DND-41 (cell line): ENCODE results near the gene GPR146.

Experiments
- CTCF ChIP-seq: IDR thresholded peaks from 2 replicates; pipeline ENCODE4 v1.5.1; 2012; ENCODE audit warnings: borderline replicate concordance, low read length, moderate library complexity, mild to moderate bottlenecking; ENCODE audit not compliant: poor library complexity, severe bottlenecking; ENCODE audit errors: extremely low read depth
- EZH2 ChIP-seq: IDR thresholded peaks from 3 replicates; pipeline ENCODE4 v1.6.1; 2012; ENCODE audit warnings: borderline replicate concordance, low read depth, mild to moderate bottlenecking, moderate library complexity, low read length, inconsistent platforms; ENCODE audit not compliant: severe bottlenecking

DNA sequence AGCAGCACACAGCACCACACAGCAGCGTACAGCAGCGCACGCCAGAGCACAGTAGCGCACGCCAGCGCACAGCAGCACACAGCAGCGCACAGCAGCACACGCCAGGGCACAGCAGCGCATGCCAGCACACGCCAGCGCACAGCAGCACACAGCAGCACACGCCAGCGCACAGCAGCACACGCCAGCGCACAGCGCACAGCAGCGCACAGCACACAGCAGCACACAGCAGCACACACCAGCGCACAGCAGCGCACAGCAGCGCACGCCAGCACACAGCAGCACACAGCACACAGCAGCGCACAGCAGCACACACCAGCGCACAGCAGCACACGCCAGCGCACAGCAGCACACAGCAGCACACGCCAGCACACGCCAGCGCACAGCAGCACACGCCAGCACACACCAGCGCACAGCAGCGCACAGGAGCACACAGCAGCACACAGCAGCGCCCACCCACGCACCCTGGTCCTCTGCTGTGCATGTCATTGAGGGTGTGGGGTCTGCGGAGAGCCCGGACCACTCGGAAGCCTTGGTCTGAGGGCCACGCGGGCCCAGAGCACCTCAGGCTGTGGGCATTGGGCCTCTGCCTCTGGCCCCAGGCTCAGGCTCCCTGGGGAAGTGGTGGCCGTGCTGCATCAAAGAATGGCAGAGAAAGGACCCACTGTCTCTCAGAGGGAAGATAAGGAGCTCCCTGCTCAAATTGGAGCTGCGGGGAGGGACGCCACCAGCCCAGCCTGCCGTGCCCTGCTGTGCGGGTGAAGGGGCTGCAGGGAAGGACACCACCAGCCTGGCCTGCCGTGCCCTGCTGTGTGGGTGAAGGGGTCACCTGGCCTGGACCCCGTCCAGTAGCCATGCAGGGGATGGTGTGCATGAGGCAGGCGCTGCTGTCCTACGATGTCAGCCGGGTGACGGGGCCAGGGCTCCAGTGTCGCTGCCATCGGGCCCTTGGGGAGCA, 27.5 kb upstream of the GPR146 start:
- TF ChIP-seq EZH2 = no peak
- no peak for TF ChIP-seq CTCF
